ENCODE data around the gene ADH6. TPM values are rescaled to one million over a fixed set of nuclear protein-coding genes. Genes with fewer than 3 reads are reported as not detected.
"Not testable (repeated sequence)": the region's sequence is repeated elsewhere in the genome, so short reads cannot be mapped to it uniquely, and the experiment has no call there.

Gene ADH6
- not detected in 2 replicates for total RNA-seq (2012; rRNA removed)

DNA sequence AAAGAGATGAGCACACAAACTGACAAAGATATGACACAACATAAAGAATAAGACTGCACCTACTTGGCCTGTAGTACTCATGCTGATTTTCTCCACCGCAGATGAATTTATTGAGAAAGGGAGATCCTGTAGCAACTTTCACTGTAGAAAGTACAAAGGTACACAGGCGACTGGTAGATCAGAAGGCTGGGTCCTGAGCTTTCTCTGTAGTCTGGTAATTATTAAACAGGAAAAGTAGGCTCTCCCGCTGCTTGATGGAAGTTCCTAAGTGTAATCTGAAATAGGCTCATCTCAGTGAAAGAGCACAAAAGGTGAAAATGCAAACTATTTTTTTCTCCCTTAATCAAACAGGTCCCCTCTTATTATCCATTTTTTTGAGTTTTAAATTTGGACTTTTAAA is at the start of gene ADH6:
ADH6 (minus strand) TSS at position 175 of the 400 bp plus-strand sequence; CDS start at position 81, 94 bp downstream.
- Histone ChIP-seq H3K27me3 (ENCODE audit: control insufficient read depth, insufficient read depth, low read length) (no peaks in the 10 kb centered on the region), H3K9ac (ENCODE audit: low read depth, low read length) (no peak within 1 kb of the TSS), H3K4me2 (ENCODE audit: low read length) (no peak within 1 kb of the TSS), H3K4me3 (ENCODE audit: low read length) (no peak within 1 kb of the TSS), H3K36me3 (ENCODE audit: insufficient read depth, low read length) (no peaks in the 10 kb centered on the region), H3K4me1 (ENCODE audit: control insufficient read depth, insufficient read depth, low read length) (no peaks in the 10 kb centered on the region), H3K9me3 (replicated peaks; ENCODE audit: low read length) (no peaks in the 10 kb centered on the region)

DNA sequence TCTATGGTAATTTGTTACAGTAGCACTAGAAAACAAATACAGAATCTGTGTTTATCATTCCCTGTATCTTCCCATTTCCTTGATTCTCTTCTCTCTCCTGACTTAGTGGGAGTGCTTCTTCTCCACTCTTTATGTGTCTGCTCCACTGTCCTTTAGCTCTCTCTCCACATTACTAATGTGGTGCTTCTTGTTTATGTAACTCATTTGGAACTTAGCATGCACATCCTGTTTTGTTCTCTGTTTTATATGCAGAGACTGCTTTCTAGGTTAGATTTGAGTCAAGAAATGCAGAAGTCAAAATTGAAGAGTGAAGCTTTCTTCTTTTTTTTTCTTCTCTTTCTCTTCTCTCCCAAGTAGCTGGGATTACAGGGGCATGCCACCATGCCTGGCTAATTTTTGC is 45.9 kb upstream of the ADH6 start:
- Histone ChIP-seq H3K4me2 (ENCODE audit: low read length) (no peak overlapping the region), H3K4me1 (ENCODE audit: control insufficient read depth, insufficient read depth, low read length) (peaks cover 9% of the 10 kb centered on the region), H3K9ac (ENCODE audit: low read depth, low read length) (no peak overlapping the region), H3K36me3 (ENCODE audit: insufficient read depth, low read length) (no peaks in the 10 kb centered on the region), H3K27me3 (ENCODE audit: control insufficient read depth, insufficient read depth, low read length) (no peaks in the 10 kb centered on the region), H3K4me3 (ENCODE audit: low read length) (no peak overlapping the region), H3K9me3 (replicated peaks; ENCODE audit: low read length) (no peaks in the 10 kb centered on the region)

- no peak overlapping the region for H3K9ac ChIP-seq (ENCODE audit: low read depth, low read length)
- no peak overlapping the region for H3K4me3 ChIP-seq (ENCODE audit: low read length)
- no peaks in the 10 kb centered on the region for H3K4me1 ChIP-seq (ENCODE audit: control insufficient read depth, insufficient read depth, low read length)
- no peak overlapping the region for H3K4me2 ChIP-seq (ENCODE audit: low read length)
- no peaks in the 10 kb centered on the region for H3K36me3 ChIP-seq (ENCODE audit: insufficient read depth, low read length)
- no peaks in the 10 kb centered on the region for H3K9me3 ChIP-seq (replicated peaks; ENCODE audit: low read length)
- H3K27me3 ChIP-seq (ENCODE audit: control insufficient read depth, insufficient read depth, low read length) = no peaks in the 10 kb centered on the region
Observed at GRCh38 chr4:99252746-99253145, 33.7 kb upstream of the ADH6 start.

DNA sequence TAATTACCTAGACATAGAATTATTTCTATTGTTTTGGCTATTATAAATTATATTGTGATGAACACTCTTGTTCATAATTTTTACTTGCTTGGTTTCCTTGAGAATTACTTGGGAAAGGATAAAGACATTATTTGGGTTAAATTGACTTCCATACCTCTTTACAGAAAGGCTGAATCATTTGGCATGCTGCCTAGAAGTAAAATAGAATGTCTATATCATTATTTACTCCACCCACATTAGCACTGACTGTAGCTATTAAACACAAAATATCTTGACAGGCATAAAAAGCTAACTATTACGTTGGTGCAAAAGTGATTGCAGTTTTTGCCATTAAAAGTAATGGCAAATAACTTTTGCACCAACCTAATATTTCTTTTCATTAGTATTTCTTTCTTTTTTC is 29.7 kb upstream of the ADH6 start:
- H3K4me1 ChIP-seq (ENCODE audit: control insufficient read depth, insufficient read depth, low read length) = no peaks in the 10 kb centered on the region

DNA sequence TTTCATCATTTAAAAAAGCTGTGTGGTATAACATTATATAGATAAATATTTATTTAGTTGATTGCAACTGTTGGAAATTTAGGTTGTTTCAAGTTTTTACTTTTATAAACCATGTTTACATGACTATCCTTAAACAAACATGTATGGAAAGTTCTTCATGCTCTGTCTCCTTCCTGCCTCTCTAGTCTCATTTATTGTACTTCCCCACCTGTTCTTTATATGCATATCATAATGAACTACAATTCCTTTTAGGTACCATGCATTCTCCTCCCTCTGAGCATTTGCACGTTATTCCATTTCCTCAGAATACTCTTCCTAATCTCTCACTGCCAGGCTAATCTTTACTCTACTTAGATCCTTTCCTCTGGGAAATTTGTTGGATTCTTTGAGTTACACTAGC is 16.9 kb upstream of the ADH6 start:
- no peaks in the 10 kb centered on the region for H3K36me3 ChIP-seq (ENCODE audit: insufficient read depth, low read length)
- no peaks in the 10 kb centered on the region for H3K27me3 ChIP-seq (ENCODE audit: control insufficient read depth, insufficient read depth, low read length)
- no peaks in the 10 kb centered on the region for H3K9me3 ChIP-seq (replicated peaks; ENCODE audit: low read length)
- H3K4me3 ChIP-seq (ENCODE audit: low read length) = no peak overlapping the region
- H3K4me2 ChIP-seq (ENCODE audit: low read length) = no peak overlapping the region
- H3K4me1 ChIP-seq (ENCODE audit: control insufficient read depth, insufficient read depth, low read length) = no peaks in the 10 kb centered on the region
- H3K9ac ChIP-seq (ENCODE audit: low read depth, low read length) = no peak overlapping the region

More for the DNA sequence above, 29.7 kb upstream of the ADH6 start:
- Histone ChIP-seq H3K9me3 (replicated peaks; ENCODE audit: low read length) (no peaks in the 10 kb centered on the region), H3K27me3 (ENCODE audit: control insufficient read depth, insufficient read depth, low read length) (no peaks in the 10 kb centered on the region), H3K36me3 (ENCODE audit: insufficient read depth, low read length) (no peaks in the 10 kb centered on the region), H3K9ac (ENCODE audit: low read depth, low read length) (no peak overlapping the region), H3K4me3 (ENCODE audit: low read length) (no peak overlapping the region), H3K4me2 (ENCODE audit: low read length) (no peak overlapping the region)

- Histone ChIP-seq H3K9ac (ENCODE audit: low read depth, low read length) (no peak overlapping the region), H3K4me1 (ENCODE audit: control insufficient read depth, insufficient read depth, low read length) (no peaks in the 10 kb centered on the region), H3K9me3 (replicated peaks; ENCODE audit: low read length) (no peaks in the 10 kb centered on the region), H3K36me3 (ENCODE audit: insufficient read depth, low read length) (no peaks in the 10 kb centered on the region), H3K4me2 (ENCODE audit: low read length) (no peak overlapping the region), H3K4me3 (ENCODE audit: low read length) (no peak overlapping the region), H3K27me3 (ENCODE audit: control insufficient read depth, insufficient read depth, low read length) (no peaks in the 10 kb centered on the region)
Observed at GRCh38 chr4:99234331-99235010, 15.4 kb upstream of the ADH6 start.

DNA sequence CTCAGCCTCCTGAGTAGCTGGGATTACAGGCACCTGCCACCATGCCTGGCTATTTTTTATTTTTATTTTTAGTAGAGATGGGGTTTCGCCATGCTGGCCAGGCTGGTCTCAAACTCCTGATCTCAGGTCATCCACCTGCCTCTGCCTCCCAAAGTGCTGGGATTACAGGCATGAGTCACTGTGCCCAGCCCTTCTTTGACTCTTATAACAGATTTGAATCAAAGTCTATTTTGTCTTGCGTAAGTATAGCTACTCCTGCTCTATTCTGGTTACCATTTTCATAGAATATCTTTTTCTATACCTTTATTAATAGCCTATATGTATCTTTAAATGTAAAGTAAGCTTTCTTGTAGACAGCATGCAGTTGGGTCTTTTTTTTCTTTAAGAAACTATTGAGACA is 14.4 kb upstream of the ADH6 start:
- not testable (repeated sequence) for H3K9me3 ChIP-seq (replicated peaks; ENCODE audit: low read length)

GRCh38 chr4:99228706-99229105 is 9.7 kb upstream of the ADH6 start:
- not testable (repeated sequence) for H3K4me3 ChIP-seq (ENCODE audit: low read length); H3K4me1 ChIP-seq (ENCODE audit: control insufficient read depth, insufficient read depth, low read length); H3K27me3 ChIP-seq (ENCODE audit: control insufficient read depth, insufficient read depth, low read length); H3K4me2 ChIP-seq (ENCODE audit: low read length); H3K9ac ChIP-seq (ENCODE audit: low read depth, low read length); H3K9me3 ChIP-seq (replicated peaks; ENCODE audit: low read length); H3K36me3 ChIP-seq (ENCODE audit: insufficient read depth, low read length)

More for the DNA sequence above, 14.4 kb upstream of the ADH6 start:
- not testable (repeated sequence) for H3K9ac ChIP-seq (ENCODE audit: low read depth, low read length); H3K4me2 ChIP-seq (ENCODE audit: low read length); H3K36me3 ChIP-seq (ENCODE audit: insufficient read depth, low read length); H3K4me3 ChIP-seq (ENCODE audit: low read length); H3K4me1 ChIP-seq (ENCODE audit: control insufficient read depth, insufficient read depth, low read length); H3K27me3 ChIP-seq (ENCODE audit: control insufficient read depth, insufficient read depth, low read length)

- not testable (repeated sequence) for H3K4me1 ChIP-seq (ENCODE audit: control insufficient read depth, insufficient read depth, low read length); H3K4me2 ChIP-seq (ENCODE audit: low read length); H3K9ac ChIP-seq (ENCODE audit: low read depth, low read length); H3K9me3 ChIP-seq (replicated peaks; ENCODE audit: low read length); H3K4me3 ChIP-seq (ENCODE audit: low read length); H3K27me3 ChIP-seq (ENCODE audit: control insufficient read depth, insufficient read depth, low read length); H3K36me3 ChIP-seq (ENCODE audit: insufficient read depth, low read length)
Observed at GRCh38 chr4:99227646-99228045, 8.6 kb upstream of the ADH6 start.

DNA sequence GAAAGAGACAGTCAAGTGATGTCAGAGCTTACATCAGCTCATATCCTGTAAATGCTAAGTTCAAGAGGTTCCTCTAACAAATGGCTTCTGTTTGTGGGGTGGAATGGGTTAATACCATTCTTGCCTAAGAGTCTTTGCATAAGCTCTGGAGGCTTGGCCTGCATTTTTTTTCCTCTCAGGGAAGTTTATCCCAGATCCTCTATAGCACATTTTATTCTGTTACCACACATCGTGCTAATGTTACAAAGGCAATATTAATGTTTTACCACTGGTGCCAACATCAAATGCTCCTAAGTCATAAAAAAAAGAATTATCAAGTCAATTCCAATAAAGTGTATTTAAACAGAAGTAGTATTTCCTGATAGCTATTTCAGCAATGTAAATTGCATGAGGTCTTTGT is 2.9 kb upstream of the ADH6 start:
- no peaks in the 10 kb centered on the region for H3K9me3 ChIP-seq (replicated peaks; ENCODE audit: low read length)
- no peak overlapping the region for H3K9ac ChIP-seq (ENCODE audit: low read depth, low read length)
- no peak overlapping the region for H3K4me2 ChIP-seq (ENCODE audit: low read length)
- no peaks in the 10 kb centered on the region for H3K36me3 ChIP-seq (ENCODE audit: insufficient read depth, low read length)
- H3K4me1 ChIP-seq (ENCODE audit: control insufficient read depth, insufficient read depth, low read length) = no peaks in the 10 kb centered on the region
- no peak overlapping the region for H3K4me3 ChIP-seq (ENCODE audit: low read length)
- H3K27me3 ChIP-seq (ENCODE audit: control insufficient read depth, insufficient read depth, low read length) = no peaks in the 10 kb centered on the region

- Histone ChIP-seq H3K9ac (ENCODE audit: low read depth, low read length) (no peak overlapping the region), H3K4me2 (ENCODE audit: low read length) (no peak overlapping the region), H3K4me1 (ENCODE audit: control insufficient read depth, insufficient read depth, low read length) (no peaks in the 10 kb centered on the region), H3K36me3 (ENCODE audit: insufficient read depth, low read length) (no peaks in the 10 kb centered on the region), H3K4me3 (ENCODE audit: low read length) (no peak overlapping the region), H3K27me3 (ENCODE audit: control insufficient read depth, insufficient read depth, low read length) (no peaks in the 10 kb centered on the region), H3K9me3 (replicated peaks; ENCODE audit: low read length) (no peaks in the 10 kb centered on the region)
Observed at GRCh38 chr4:99219479-99219878, 433 bp upstream of the ADH6 start.

- no peak overlapping the region for H3K9ac ChIP-seq (ENCODE audit: low read depth, low read length)
- H3K4me2 ChIP-seq (ENCODE audit: low read length) = no peak overlapping the region
- no peaks in the 10 kb centered on the region for H3K9me3 ChIP-seq (replicated peaks; ENCODE audit: low read length)
- H3K36me3 ChIP-seq (ENCODE audit: insufficient read depth, low read length) = no peaks in the 10 kb centered on the region
- no peaks in the 10 kb centered on the region for H3K27me3 ChIP-seq (ENCODE audit: control insufficient read depth, insufficient read depth, low read length)
- H3K4me3 ChIP-seq (ENCODE audit: low read length) = no peak overlapping the region
- H3K4me1 ChIP-seq (ENCODE audit: control insufficient read depth, insufficient read depth, low read length) = no peaks in the 10 kb centered on the region
Observed at GRCh38 chr4:99215521-99215920, 3.5 kb downstream of the ADH6 start.

Data from skeletal muscle satellite cell (primary cell).